Measurements from ENCODE around the gene CFAP53. TPM values are rescaled to one million over a fixed set of nuclear protein-coding genes. Genes with fewer than 3 reads are reported as not detected.

CFAP53 gene
- polyA plus RNA-seq, 1 donor from 2014 or later, result 0.64 TPM

- Histone ChIP-seq H3K27ac (ENCODE audit: low read length) (no peak overlapping the region), H3K9me3 (ENCODE audit: low read length) (no peaks in the 10 kb centered on the region), H2AFZ (ENCODE audit: low read depth, low read length) (no peak overlapping the region), H3K4me3 (ENCODE audit: low read length) (no peak overlapping the region), H3K36me3 (ENCODE audit: insufficient read depth, low read length) (no peaks in the 10 kb centered on the region), H3K27me3 (ENCODE audit: insufficient read depth, low read depth, low read length) (no peaks in the 10 kb centered on the region), H4K20me1 (ENCODE audit: insufficient read depth) (no peaks in the 10 kb centered on the region), H3K4me2 (ENCODE audit: low read length) (no peak overlapping the region), H3K9ac (ENCODE audit: low read length) (no peak overlapping the region), H3F3A (ENCODE audit: insufficient read depth, low read length, poor library complexity, severe bottlenecking) (no peaks in the 10 kb centered on the region), H3K9me2 (ENCODE audit: insufficient read depth, low read length) (no peaks in the 10 kb centered on the region), H3K79me2 (replicated peaks; ENCODE audit: insufficient read depth, low read length) (peaks cover 16% of the 10 kb centered on the region)
- no peak for TF ChIP-seq REST (IDR thresholded peaks at IDR 0.05; ENCODE audit: borderline replicate concordance)
- TF ChIP-seq RAD21 (conservative IDR thresholded peaks at IDR 0.05), result no peak
- no peak for TF ChIP-seq POLR2AphosphoS5 (IDR thresholded peaks at IDR 0.05)
- TF ChIP-seq EP300 (conservative IDR thresholded peaks at IDR 0.05; ENCODE audit: poor library complexity, severe bottlenecking), result no peak
- TF ChIP-seq SMC3 (conservative IDR thresholded peaks at IDR 0.05; ENCODE audit: poor library complexity), result no peak
- TF ChIP-seq EZH2 (IDR thresholded peaks at IDR 0.05; ENCODE audit: borderline replicate concordance, insufficient read depth, low read length, poor library complexity, severe bottlenecking), result no peak
- no peak for TF ChIP-seq TAF1 (IDR thresholded peaks at IDR 0.05; ENCODE audit: low read depth)
- TF ChIP-seq MXI1 (conservative IDR thresholded peaks at IDR 0.05; ENCODE audit: poor library complexity, severe bottlenecking), result no peak
- TF ChIP-seq CTCF (IDR thresholded peaks at IDR 0.05; ENCODE audit: poor library complexity, severe bottlenecking), result no peak
These were observed 8.6 kb upstream of the CFAP53 start for GRCh38 chr18:50274941-50275340.

- H3K9ac ChIP-seq (ENCODE audit: low read length), result no peak overlapping the region
- peaks cover 7% of the 10 kb centered on the region for H3K36me3 ChIP-seq (ENCODE audit: insufficient read depth, low read length)
- H3K4me3 ChIP-seq (ENCODE audit: low read length), result no peak overlapping the region
- H3K27me3 ChIP-seq (ENCODE audit: insufficient read depth, low read depth, low read length), result no peaks in the 10 kb centered on the region
- H3K9me2 ChIP-seq (ENCODE audit: insufficient read depth, low read length), result no peaks in the 10 kb centered on the region
- no peak overlapping the region for H3K27ac ChIP-seq (ENCODE audit: low read length)
- H3K9me3 ChIP-seq (ENCODE audit: low read length), result no peaks in the 10 kb centered on the region
- peaks cover 7% of the 10 kb centered on the region for H3K79me2 ChIP-seq (replicated peaks; ENCODE audit: insufficient read depth, low read length)
- no peak overlapping the region for H3K4me2 ChIP-seq (ENCODE audit: low read length)
- no peaks in the 10 kb centered on the region for H3F3A ChIP-seq (ENCODE audit: insufficient read depth, low read length, poor library complexity, severe bottlenecking)
- no peaks in the 10 kb centered on the region for H4K20me1 ChIP-seq (ENCODE audit: insufficient read depth)
- no peak overlapping the region for H2AFZ ChIP-seq (ENCODE audit: low read depth, low read length)
- TF ChIP-seq EP300 (conservative IDR thresholded peaks at IDR 0.05; ENCODE audit: poor library complexity, severe bottlenecking), result no peak
- no peak for TF ChIP-seq REST (IDR thresholded peaks at IDR 0.05; ENCODE audit: borderline replicate concordance)
- no peak for TF ChIP-seq EZH2 (IDR thresholded peaks at IDR 0.05; ENCODE audit: borderline replicate concordance, insufficient read depth, low read length, poor library complexity, severe bottlenecking)
- TF ChIP-seq MXI1 (conservative IDR thresholded peaks at IDR 0.05; ENCODE audit: poor library complexity, severe bottlenecking), result no peak
- no peak for TF ChIP-seq POLR2AphosphoS5 (IDR thresholded peaks at IDR 0.05)
- no peak for TF ChIP-seq RAD21 (conservative IDR thresholded peaks at IDR 0.05)
- no peak for TF ChIP-seq TAF1 (IDR thresholded peaks at IDR 0.05; ENCODE audit: low read depth)
- no peak for TF ChIP-seq CTCF (IDR thresholded peaks at IDR 0.05; ENCODE audit: poor library complexity, severe bottlenecking)
- TF ChIP-seq SMC3 (conservative IDR thresholded peaks at IDR 0.05; ENCODE audit: poor library complexity), result no peak
These were observed 7.7 kb upstream of the CFAP53 start for GRCh38 chr18:50274044-50274442.
